Measurements from ENCODE around the gene OTOF. TPM values are rescaled to one million over a fixed set of nuclear protein-coding genes. Genes with fewer than 3 reads are reported as not detected.

OTOF gene
- total and polyA plus RNA-seq, 4 donors, result 0.03 to 0.09 (median 0.08) TPM; not detected in 1

GRCh38 chr2:26461601-26462023 lies 16.3 kb downstream of the OTOF start:
- Histone ChIP-seq H3K27ac (ENCODE audit: low read depth in 1 of 2, low read length in 1 of 2) (no peak overlapping the region), H3K9ac (ENCODE audit: insufficient read depth in 1 of 2, low read length in 2 of 2) (no peak overlapping the region), H3K27me3 (ENCODE audit: control insufficient read depth in 3 of 3, insufficient read depth in 3 of 3, low read length in 2 of 3) (no peaks in the 10 kb centered on the region), H3K36me3 (ENCODE audit: control insufficient read depth in 4 of 4, insufficient read depth in 4 of 4, low read length in 4 of 4) (no peaks in the 10 kb centered on the region), H3K9me3 (ENCODE audit: control insufficient read depth in 4 of 4, insufficient read depth in 3 of 4, low read length in 3 of 4) (no peaks in the 10 kb centered on the region), H3K4me1 (ENCODE audit: control insufficient read depth in 5 of 5, insufficient read depth in 5 of 5, low read length in 5 of 5) (peaks cover 0 to 4% (median 0%) of the 10 kb centered on the region in 5 donors), H3K4me3 (no peak overlapping the region)
- 95 to 96% methylated on average over 19 of the region's 19 CpGs for WGBS, 2 donors
- no peak for TF ChIP-seq CTCF (IDR thresholded peaks at IDR 0.05; ENCODE audit: control extremely low read depth, extremely low read depth)
- ATAC-seq (ENCODE audit: insufficient read depth, low FRiP score) (no peak), DNase-seq (no peak)

GRCh38 chr2:26460613-26461031 lies 17.3 kb downstream of the OTOF start:
- no peak overlapping the region for H3K9ac ChIP-seq (ENCODE audit: insufficient read depth in 1 of 2, low read length in 2 of 2)
- DNase-seq (peak in 1 of 3 donors; percentile 11), ATAC-seq (ENCODE audit: insufficient read depth, low FRiP score) (no peak)
- WGBS, 2 donors, result 92 to 96% methylated on average over 19 of the region's 19 CpGs
- peaks cover 0 to 7% (median 0%) of the 10 kb centered on the region in 5 donors for H3K4me1 ChIP-seq (ENCODE audit: control insufficient read depth in 5 of 5, insufficient read depth in 5 of 5, low read length in 5 of 5)
- no peak for TF ChIP-seq CTCF (IDR thresholded peaks at IDR 0.05; ENCODE audit: control extremely low read depth, extremely low read depth)
- no peaks in the 10 kb centered on the region for H3K9me3 ChIP-seq (ENCODE audit: control insufficient read depth in 4 of 4, insufficient read depth in 3 of 4, low read length in 3 of 4)
- no peaks in the 10 kb centered on the region for H3K27me3 ChIP-seq (ENCODE audit: control insufficient read depth in 3 of 3, insufficient read depth in 3 of 3, low read length in 2 of 3)
- no peaks in the 10 kb centered on the region for H3K36me3 ChIP-seq (ENCODE audit: control insufficient read depth in 4 of 4, insufficient read depth in 4 of 4, low read length in 4 of 4)
- H3K27ac ChIP-seq (ENCODE audit: low read depth in 1 of 2, low read length in 1 of 2), result no peak overlapping the region
- H3K4me3 ChIP-seq, result no peak overlapping the region

- no peak for TF ChIP-seq CTCF (IDR thresholded peaks at IDR 0.05; ENCODE audit: control extremely low read depth, extremely low read depth)
- Histone ChIP-seq H3K9me3 (ENCODE audit: control insufficient read depth in 4 of 4, insufficient read depth in 3 of 4, low read length in 3 of 4) (no peaks in the 10 kb centered on the region), H3K9ac (ENCODE audit: insufficient read depth in 1 of 2, low read length in 2 of 2) (no peak overlapping the region), H3K27me3 (ENCODE audit: control insufficient read depth in 3 of 3, insufficient read depth in 3 of 3, low read length in 2 of 3) (no peaks in the 10 kb centered on the region), H3K36me3 (ENCODE audit: control insufficient read depth in 4 of 4, insufficient read depth in 4 of 4, low read length in 4 of 4) (no peaks in the 10 kb centered on the region), H3K27ac (ENCODE audit: low read depth in 1 of 2, low read length in 1 of 2) (no peak overlapping the region), H3K4me3 (no peak overlapping the region), H3K4me1 (ENCODE audit: control insufficient read depth in 5 of 5, insufficient read depth in 5 of 5, low read length in 5 of 5) (peaks cover 0 to 10% (median 0%) of the 10 kb centered on the region in 5 donors)
- no peak for ATAC-seq (ENCODE audit: insufficient read depth, low FRiP score)
- WGBS, 2 donors, result 85 to 90% methylated on average over 15 of the region's 15 CpGs
- peak in 1 of 3 donors; percentile 10 for DNase-seq
These were observed 17.8 kb downstream of the OTOF start for GRCh38 chr2:26459991-26460612.
